Measurements from ENCODE around the gene PADI3. TPM values are rescaled to one million over a fixed set of nuclear protein-coding genes. Genes with fewer than 3 reads are reported as not detected.
A peak's percentile ranks its signal among the peaks of the same experiment; 100 is the strongest.
"Not testable (repeated sequence)": the region's sequence is repeated elsewhere in the genome, so short reads cannot be mapped to it uniquely, and the experiment has no call there.

The PADI3 gene
- total RNA-seq, 1 donor from 2014 or later, result not detected

GRCh38 chr1:17236779-17237560, 11.9 kb upstream of the PADI3 start:
- FAIRE-seq (no peak), DNase-seq (ENCODE audit: low spot score in 2 of 2) (peak; percentile 76 to 86)

GRCh38 chr1:17237561-17237903, 11.4 kb upstream of the PADI3 start:
- no peak for DNase-seq (ENCODE audit: low spot score in 2 of 2)
- FAIRE-seq, result no peak

- FAIRE-seq (no peak), DNase-seq (ENCODE audit: low spot score in 2 of 2) (peak; percentile 55 to 60)
These were observed 9.5 kb upstream of the PADI3 start for GRCh38 chr1:17239420-17239819.

- not testable (repeated sequence) for DNase-seq (ENCODE audit: low spot score in 2 of 2); FAIRE-seq
These were observed 7.7 kb upstream of the PADI3 start for GRCh38 chr1:17241011-17241779.

GRCh38 chr1:17241780-17242074, 7.2 kb upstream of the PADI3 start:
- not testable (repeated sequence) for FAIRE-seq; DNase-seq (ENCODE audit: low spot score in 2 of 2)

- no peak for FAIRE-seq
- DNase-seq (ENCODE audit: low spot score in 2 of 2), result no peak
These were observed 5.6 kb upstream of the PADI3 start for GRCh38 chr1:17243274-17243673.

GRCh38 chr1:17244821-17245740, 3.8 kb upstream of the PADI3 start:
- no peak for DNase-seq (ENCODE audit: low spot score in 2 of 2)
- FAIRE-seq, result no peak

- DNase-seq (ENCODE audit: low spot score in 2 of 2) (no peak), FAIRE-seq (no peak)
These were observed 3.0 kb upstream of the PADI3 start for GRCh38 chr1:17245816-17246325.

- FAIRE-seq (no peak), DNase-seq (ENCODE audit: low spot score in 2 of 2) (no peak)
These were observed 1.9 kb upstream of the PADI3 start for GRCh38 chr1:17246971-17247370.

- FAIRE-seq, result no peak
- no peak for DNase-seq (ENCODE audit: low spot score in 2 of 2)
These were observed 1.7 kb downstream of the PADI3 start for GRCh38 chr1:17250601-17251000.

- DNase-seq (ENCODE audit: low spot score in 2 of 2) (no peak), FAIRE-seq (no peak)
These were observed 2.3 kb downstream of the PADI3 start for GRCh38 chr1:17251246-17251645.

- FAIRE-seq (no peak), DNase-seq (ENCODE audit: low spot score in 2 of 2) (no peak)
These were observed 2.9 kb downstream of the PADI3 start for GRCh38 chr1:17251701-17252376.

GRCh38 chr1:17255336-17255735, 6.4 kb downstream of the PADI3 start:
- FAIRE-seq, result no peak
- no peak for DNase-seq (ENCODE audit: low spot score in 2 of 2)

- FAIRE-seq (no peak), DNase-seq (ENCODE audit: low spot score in 2 of 2) (no peak)
These were observed 9.3 kb downstream of the PADI3 start for GRCh38 chr1:17258116-17258757.

GRCh38 chr1:17258758-17259130, 9.8 kb downstream of the PADI3 start:
- no peak for FAIRE-seq

GRCh38 chr1:17259233-17259873, 10.5 kb downstream of the PADI3 start:
- FAIRE-seq (no peak), DNase-seq (ENCODE audit: low spot score in 2 of 2) (no peak)

More at GRCh38 chr1:17258758-17259130, 9.8 kb downstream of the PADI3 start:
- no peak for DNase-seq (ENCODE audit: low spot score in 2 of 2)

- no peak for FAIRE-seq
These were observed 11.4 kb downstream of the PADI3 start for GRCh38 chr1:17260264-17260663.

GRCh38 chr1:17260738-17261137, 11.8 kb downstream of the PADI3 start:
- DNase-seq (ENCODE audit: low spot score in 2 of 2), result no peak

More at GRCh38 chr1:17260264-17260663, 11.4 kb downstream of the PADI3 start:
- no peak for DNase-seq (ENCODE audit: low spot score in 2 of 2)

GRCh38 chr1:17263936-17264335, 15.0 kb downstream of the PADI3 start:
- DNase-seq (ENCODE audit: low spot score in 2 of 2) (no peak), FAIRE-seq (no peak)

More at GRCh38 chr1:17260738-17261137, 11.8 kb downstream of the PADI3 start:
- no peak for FAIRE-seq

All from frontal cortex (tissue), 4 donors.